Body of pancreas (tissue), 4 donors: Measurements from ENCODE around the gene CRPPA. TPM values are rescaled to one million over a fixed set of nuclear protein-coding genes. Genes with fewer than 3 reads are reported as not detected.
"Not testable (repeated sequence)": the region's sequence is repeated elsewhere in the genome, so short reads cannot be mapped to it uniquely, and the experiment has no call there.

ENCODE experiments used
- ATAC-seq: fragments of 150-250 bp; one replicate; pipeline ENCODE4 v1.9.1; 2016
- DNase-seq, 4 donors: peaks; one replicate each; pipeline ENCODE4 v3.0.0-alpha.2; 2019
- H3K27ac ChIP-seq, 4 donors: fragments of 200-600 bp; sonication (generic); 1 replicate in 3 of 4; 2 replicates in 1 of 4; pipeline versions ENCODE4 v1.5.1 to v1.6.1; 2016 to 2019; ENCODE audit warnings: mild to moderate bottlenecking in 1 of 4, mixed read lengths in 1 of 4, moderate library complexity in 1 of 4
- H3K27me3 ChIP-seq, 2 donors: fragments of 200-600 bp; sonication (generic); one replicate each; pipeline ENCODE4 v1.6.0; 2016; ENCODE audit warnings: mild to moderate bottlenecking in 1 of 2
- H3K36me3 ChIP-seq, 2 donors: fragments of 200-600 bp; sonication (generic); replicated peaks in 1 of 2; 2 replicates each; pipeline ENCODE4 v1.5.1; 2016; ENCODE audit warnings: low read depth in 2 of 2; ENCODE audit not compliant: insufficient read depth in 1 of 2
- H3K4me1 ChIP-seq: fragments of 200-600 bp; sonication (generic); one replicate; pipeline ENCODE4 v1.6.0; 2016
- H3K4me3 ChIP-seq, 2 donors: fragments of 200-600 bp; sonication (generic); 1 replicate in 1 of 2; 2 replicates in 1 of 2; pipeline ENCODE4 v1.5.1; 2016 to 2019
- H3K9me3 ChIP-seq, 3 donors: fragments of 200-600 bp; sonication (generic); 1 replicate in 2 of 3; 2 replicates in 1 of 3; pipeline ENCODE4 v1.5.1; 2016
- CTCF ChIP-seq, 7 experiments: fragments of 450-650 bp in 4 of 7; fragments of 200-600 bp in 3 of 7; sonication (generic) in 3 of 7; IDR thresholded peaks; one replicate each; pipeline ENCODE4 v1.5.1; 2016 to 2019; ENCODE audit warnings: antibody characterized with exemption in 7 of 7
- POLR2A ChIP-seq, 3 donors: fragments of 450-650 bp; IDR thresholded peaks; one replicate each; pipeline ENCODE4 v1.6.1; 2016; ENCODE audit warnings: antibody characterized with exemption in 3 of 3, mild to moderate bottlenecking in 2 of 3
- WGBS, 2 donors: methylation state at CpG; one replicate each; pipeline ENCODE4 v1.1.5; 2017; 5-methylcytosine and 5-hydroxymethylcytosine counted together
- intact Hi-C: fragments of 100-400 bp; cut with DNase I; formaldehyde crosslinking; loops from one replicate; pipeline ENCODE4 v1.15.1; 2023
- total RNA-seq, 2 donors: library from RNA; depleted of rRNA; stranded (reverse); fragments of >200 nt; gene quantifications; one replicate each; pipeline ENCODE4 v1.1.0, GENCODE V29; 2016

The CRPPA gene
- total RNA-seq, 2 donors from 2014 or later, result 0.66 to 1.0 TPM

GRCh38 chr7:16462431-16462889 lies 41.1 kb upstream of the CRPPA start:
- DNase-seq (no peak), ATAC-seq (no peak)
- no peak for TF ChIP-seq POLR2A (IDR thresholded peaks at IDR 0.05)
- no peak for TF ChIP-seq CTCF (IDR thresholded peaks at IDR 0.05)
- intact Hi-C loops, result no loop called here
- no peaks in the 10 kb centered on the region for H3K36me3 ChIP-seq
- H3K4me3 ChIP-seq, result no peak overlapping the region
- WGBS, 2 donors, result 90 to 94% methylated on average over 6 to 7 of the region's 7 CpGs
- no peaks in the 10 kb centered on the region for H3K9me3 ChIP-seq
- H3K27ac ChIP-seq, result no peak overlapping the region
- no peaks in the 10 kb centered on the region for H3K27me3 ChIP-seq
- peaks cover 5% of the 10 kb centered on the region for H3K4me1 ChIP-seq

- DNase-seq, result no peak
- intact Hi-C loops, result no loop called here
- no peak for TF ChIP-seq POLR2A (IDR thresholded peaks at IDR 0.05)
- TF ChIP-seq CTCF (IDR thresholded peaks at IDR 0.05), result no peak
- Histone ChIP-seq H3K9me3 (no peaks in the 10 kb centered on the region), H3K27ac (no peak overlapping the region), H3K27me3 (no peaks in the 10 kb centered on the region), H3K4me1 (peaks cover 5% of the 10 kb centered on the region), H3K4me3 (no peak overlapping the region), H3K36me3 (no peaks in the 10 kb centered on the region)
- ATAC-seq, result no peak
- 86 to 88% methylated on average over 2 of the region's 2 CpGs for WGBS, 2 donors
Observed at GRCh38 chr7:16460789-16461493, 39.6 kb upstream of the CRPPA start.

GRCh38 chr7:16456303-16456702 lies 35.0 kb upstream of the CRPPA start:
- DNase-seq, ATAC-seq, H3K36me3 ChIP-seq, H3K4me1 ChIP-seq, H3K27ac ChIP-seq, H3K27me3 ChIP-seq, H3K4me3 ChIP-seq, H3K9me3 ChIP-seq, intact Hi-C loops: not testable (repeated sequence)
- WGBS, 2 donors, result 54 to 94% methylated on average over 1 of the region's 1 CpG

- TF ChIP-seq CTCF (IDR thresholded peaks at IDR 0.05) (no peak), POLR2A (IDR thresholded peaks at IDR 0.05) (no peak)
- H3K4me3 ChIP-seq, result no peak overlapping the region
- H3K9me3 ChIP-seq, result no peaks in the 10 kb centered on the region
- no peaks in the 10 kb centered on the region for H3K36me3 ChIP-seq
- ATAC-seq, result no peak
- no peak for DNase-seq
- 49 to 58% methylated on average over 1 of the region's 1 CpG for WGBS, 2 donors
- intact Hi-C loops, result no loop called here
- H3K27ac ChIP-seq, result no peak overlapping the region
- H3K4me1 ChIP-seq, result no peaks in the 10 kb centered on the region
- no peaks in the 10 kb centered on the region for H3K27me3 ChIP-seq
Observed at GRCh38 chr7:16455591-16455990, 34.3 kb upstream of the CRPPA start.

GRCh38 chr7:16450366-16450765 lies 29.0 kb upstream of the CRPPA start:
- Histone ChIP-seq H3K27me3 (no peaks in the 10 kb centered on the region), H3K9me3 (no peaks in the 10 kb centered on the region), H3K4me3 (no peak overlapping the region), H3K36me3 (no peaks in the 10 kb centered on the region), H3K4me1 (no peaks in the 10 kb centered on the region), H3K27ac (no peak overlapping the region)
- ATAC-seq (no peak), DNase-seq (no peak)
- intact Hi-C loops, result no loop called here
- TF ChIP-seq CTCF (IDR thresholded peaks at IDR 0.05), result no peak
- TF ChIP-seq POLR2A (IDR thresholded peaks at IDR 0.05), result no peak
- 86 to 92% methylated on average over 6 of the region's 6 CpGs for WGBS, 2 donors
